ENCODE measurements around the gene AP4M1. TPM values are rescaled to one million over a fixed set of nuclear protein-coding genes. Genes with fewer than 3 reads are reported as not detected.

AP4M1 gene
- total RNA-seq, 2 donors from 2014 or later, result 6.0 to 11.2 TPM

DNA sequence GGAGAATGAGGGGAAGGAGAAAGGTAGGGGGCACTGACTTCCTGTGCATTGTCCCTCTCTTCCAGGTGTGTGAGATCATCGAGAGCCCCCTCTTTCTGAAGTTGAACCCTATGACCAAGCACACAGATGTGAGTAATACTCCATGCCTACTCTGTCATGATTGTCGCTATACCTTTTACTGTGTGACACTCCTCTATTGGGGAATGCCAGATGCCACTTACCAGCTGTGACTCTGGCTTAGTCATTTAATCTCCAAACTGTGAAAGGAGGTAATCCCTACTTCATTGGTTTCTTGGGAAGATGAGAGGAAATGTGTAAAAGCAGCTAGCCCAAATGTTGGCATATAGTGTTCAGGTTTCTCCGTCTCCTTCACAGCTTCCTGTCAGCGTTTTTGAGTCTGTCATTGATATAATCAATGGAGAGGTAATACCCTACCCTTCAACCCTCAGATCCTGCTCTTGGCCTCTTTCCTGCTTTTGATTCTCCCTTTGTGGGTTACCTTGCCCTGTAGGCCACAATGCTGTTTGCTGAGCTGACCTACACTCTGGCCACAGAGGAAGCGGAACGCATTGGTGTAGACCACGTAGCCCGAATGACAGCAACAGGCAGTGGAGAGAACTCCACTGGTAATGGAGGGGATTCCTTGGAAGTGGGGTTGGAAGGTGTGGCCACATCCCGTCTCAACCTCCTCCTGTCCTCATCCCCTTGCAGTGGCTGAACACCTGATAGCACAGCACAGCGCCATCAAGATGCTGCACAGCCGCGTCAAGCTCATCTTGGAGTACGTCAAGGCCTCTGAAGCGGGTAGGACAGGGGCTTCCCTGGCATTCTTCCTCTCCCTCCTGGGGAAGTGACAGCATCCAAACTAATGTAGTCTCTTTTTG is 10.7 kb upstream of the AP4M1 start:
- H3K4me3 ChIP-seq, result no peak overlapping the region
- 87 to 94% methylated on average over 12 to 14 of the region's 14 CpGs for WGBS, 2 donors
- DNase-seq (no peak), ATAC-seq (no peak)
- H3K36me3 ChIP-seq (replicated peaks in 1 of 2; ENCODE audit: insufficient read depth in 1 of 2, low read depth in 2 of 2), result peaks cover 10 to 18% of the 10 kb centered on the region in 2 donors
- intact Hi-C loops (cut with DNase I), result no loop called here
- no peaks in the 10 kb centered on the region for H3K9me3 ChIP-seq
- no peaks in the 10 kb centered on the region for H3K27me3 ChIP-seq
- TF ChIP-seq, protein P1, sequence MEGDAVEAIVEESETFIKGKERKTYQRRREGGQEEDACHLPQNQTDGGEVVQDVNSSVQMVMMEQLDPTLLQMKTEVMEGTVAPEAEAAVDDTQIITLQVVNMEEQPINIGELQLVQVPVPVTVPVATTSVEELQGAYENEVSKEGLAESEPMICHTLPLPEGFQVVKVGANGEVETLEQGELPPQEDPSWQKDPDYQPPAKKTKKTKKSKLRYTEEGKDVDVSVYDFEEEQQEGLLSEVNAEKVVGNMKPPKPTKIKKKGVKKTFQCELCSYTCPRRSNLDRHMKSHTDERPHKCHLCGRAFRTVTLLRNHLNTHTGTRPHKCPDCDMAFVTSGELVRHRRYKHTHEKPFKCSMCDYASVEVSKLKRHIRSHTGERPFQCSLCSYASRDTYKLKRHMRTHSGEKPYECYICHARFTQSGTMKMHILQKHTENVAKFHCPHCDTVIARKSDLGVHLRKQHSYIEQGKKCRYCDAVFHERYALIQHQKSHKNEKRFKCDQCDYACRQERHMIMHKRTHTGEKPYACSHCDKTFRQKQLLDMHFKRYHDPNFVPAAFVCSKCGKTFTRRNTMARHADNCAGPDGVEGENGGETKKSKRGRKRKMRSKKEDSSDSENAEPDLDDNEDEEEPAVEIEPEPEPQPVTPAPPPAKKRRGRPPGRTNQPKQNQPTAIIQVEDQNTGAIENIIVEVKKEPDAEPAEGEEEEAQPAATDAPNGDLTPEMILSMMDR (IDR thresholded peaks at IDR 0.05), result no peak
- TF ChIP-seq POLR2A (IDR thresholded peaks at IDR 0.05), result no peak
- H3K27ac ChIP-seq, result no peak overlapping the region
- peaks cover 21% of the 10 kb centered on the region for H3K4me1 ChIP-seq

DNA sequence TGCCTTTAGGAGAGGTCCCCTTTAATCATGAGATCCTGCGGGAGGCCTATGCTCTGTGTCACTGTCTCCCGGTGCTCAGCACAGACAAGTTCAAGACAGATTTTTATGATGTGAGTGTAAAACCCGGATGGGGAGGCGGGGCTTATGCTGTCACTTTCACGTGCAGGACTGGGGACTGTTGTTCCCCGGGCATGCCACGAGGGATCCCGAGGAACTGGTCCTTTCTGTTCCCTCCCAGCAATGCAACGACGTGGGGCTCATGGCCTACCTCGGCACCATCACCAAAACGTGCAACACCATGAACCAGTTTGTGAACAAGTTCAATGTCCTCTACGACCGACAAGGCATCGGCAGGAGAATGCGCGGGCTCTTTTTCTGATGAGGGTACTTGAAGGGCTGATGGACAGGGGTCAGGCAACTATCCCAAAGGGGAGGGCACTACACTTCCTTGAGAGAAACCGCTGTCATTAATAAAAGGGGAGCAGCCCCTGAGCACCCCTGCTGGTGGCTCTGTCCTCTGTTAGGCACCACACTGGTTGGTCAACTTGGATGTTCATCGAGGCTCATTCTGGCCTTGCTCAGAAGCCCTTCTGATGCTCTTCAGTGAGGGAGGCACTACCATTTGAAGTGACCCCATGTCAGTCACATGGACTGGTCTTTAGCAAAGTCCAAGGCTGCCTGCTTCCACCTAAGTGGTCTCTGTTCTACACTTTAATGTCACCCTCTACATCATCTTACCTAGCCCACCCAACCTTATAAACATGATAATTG is 9.8 kb upstream of the AP4M1 start:
- H3K4me1 ChIP-seq, result peaks cover 21% of the 10 kb centered on the region
- H3K27ac ChIP-seq, result no peak overlapping the region
- intact Hi-C loops (cut with DNase I), result no loop called here
- ATAC-seq (no peak), DNase-seq (no peak)
- TF ChIP-seq, protein P1 (IDR thresholded peaks at IDR 0.05), result no peak
- no peak for TF ChIP-seq POLR2A (IDR thresholded peaks at IDR 0.05)
- H3K36me3 ChIP-seq (replicated peaks in 1 of 2; ENCODE audit: insufficient read depth in 1 of 2, low read depth in 2 of 2), result peaks cover 14 to 19% of the 10 kb centered on the region in 2 donors
- H3K27me3 ChIP-seq, result no peaks in the 10 kb centered on the region
- WGBS, 2 donors, result 68 to 72% methylated on average over 10 to 19 of the region's 19 CpGs
- H3K9me3 ChIP-seq, result no peaks in the 10 kb centered on the region
- no peak overlapping the region for H3K4me3 ChIP-seq

DNA sequence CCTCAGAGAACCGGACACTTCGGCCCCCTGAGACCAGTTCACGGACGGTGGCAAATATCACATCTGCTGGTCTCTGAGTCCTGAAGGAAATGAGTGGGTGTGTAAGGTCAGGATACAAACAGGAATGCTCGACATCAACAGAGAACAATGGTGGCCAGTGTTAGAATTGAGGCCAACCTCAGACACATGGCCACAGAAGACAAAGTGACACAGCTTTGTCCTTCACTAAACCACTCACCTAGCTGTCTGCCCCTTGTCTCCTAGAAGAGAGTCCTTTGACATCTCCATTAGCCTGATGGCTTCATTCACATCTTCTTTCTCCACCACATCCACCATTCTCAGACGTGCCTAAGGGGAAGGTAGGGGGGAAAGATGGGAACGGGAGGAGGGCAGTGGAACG is 8.4 kb upstream of the AP4M1 start:
- intact Hi-C loops (cut with DNase I), result no loop called here

DNA sequence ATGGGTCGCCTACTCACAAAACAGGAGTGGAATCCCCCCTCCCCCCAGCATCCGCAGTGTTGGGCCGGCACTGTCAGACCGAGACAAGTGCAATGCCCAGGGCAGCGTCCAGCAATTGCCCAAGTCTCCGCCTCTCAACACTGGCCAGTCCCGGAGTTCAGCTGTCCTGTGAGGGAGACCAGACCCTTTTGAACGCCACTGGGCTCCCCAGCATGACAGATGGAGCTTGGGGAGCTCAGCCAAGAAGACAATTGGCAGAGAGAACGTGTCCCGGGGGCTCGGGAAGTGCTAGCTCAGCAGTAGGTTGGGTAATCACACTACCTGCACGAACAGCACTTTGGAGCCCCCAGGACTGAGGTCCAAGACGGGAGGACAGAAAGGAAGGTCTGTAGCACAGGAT is 7.9 kb upstream of the AP4M1 start:
- no peak overlapping the region for H3K27ac ChIP-seq
- peaks cover 22 to 36% of the 10 kb centered on the region in 2 donors for H3K36me3 ChIP-seq (replicated peaks in 1 of 2; ENCODE audit: insufficient read depth in 1 of 2, low read depth in 2 of 2)
- H3K4me1 ChIP-seq, result peaks cover 13% of the 10 kb centered on the region
- TF ChIP-seq POLR2A (IDR thresholded peaks at IDR 0.05), result no peak
- TF ChIP-seq, protein P1 (IDR thresholded peaks at IDR 0.05), result no peak
- H3K9me3 ChIP-seq, result no peaks in the 10 kb centered on the region
- H3K27me3 ChIP-seq, result no peaks in the 10 kb centered on the region
- ATAC-seq (no peak), DNase-seq (no peak)
- no peak overlapping the region for H3K4me3 ChIP-seq
- intact Hi-C loops (cut with DNase I), result no loop called here
- WGBS, 2 donors, result 53 to 71% methylated on average over 6 to 13 of the region's 13 CpGs

More for the DNA sequence above, 8.4 kb upstream of the AP4M1 start:
- ATAC-seq (no peak), DNase-seq (no peak)
- Histone ChIP-seq H3K9me3 (no peaks in the 10 kb centered on the region), H3K36me3 (replicated peaks in 1 of 2; ENCODE audit: insufficient read depth in 1 of 2, low read depth in 2 of 2) (peaks cover 22 to 32% of the 10 kb centered on the region in 2 donors), H3K27ac (no peak overlapping the region), H3K4me3 (no peak overlapping the region), H3K4me1 (peaks cover 18% of the 10 kb centered on the region), H3K27me3 (no peaks in the 10 kb centered on the region)
- WGBS, 2 donors, result 59 to 74% methylated on average over 6 to 8 of the region's 8 CpGs
- TF ChIP-seq, protein P1 (IDR thresholded peaks at IDR 0.05), result no peak
- no peak for TF ChIP-seq POLR2A (IDR thresholded peaks at IDR 0.05)
